NCI-H146 treated with DMSO at 0.1 percent for 48 hours (cell line): ENCODE results near the gene SYNJ2.

Experiments
- DNase-seq: peaks from one replicate; lab custom pipeline; 2025; ENCODE audit not compliant: unreplicated experiment; lab: John Stamatoyannopoulos, UW

The SYNJ2 gene

GRCh38 chr6:158040804-158041347, 59.2 kb downstream of the SYNJ2 start:
- DNase-seq, result no peak

DNA sequence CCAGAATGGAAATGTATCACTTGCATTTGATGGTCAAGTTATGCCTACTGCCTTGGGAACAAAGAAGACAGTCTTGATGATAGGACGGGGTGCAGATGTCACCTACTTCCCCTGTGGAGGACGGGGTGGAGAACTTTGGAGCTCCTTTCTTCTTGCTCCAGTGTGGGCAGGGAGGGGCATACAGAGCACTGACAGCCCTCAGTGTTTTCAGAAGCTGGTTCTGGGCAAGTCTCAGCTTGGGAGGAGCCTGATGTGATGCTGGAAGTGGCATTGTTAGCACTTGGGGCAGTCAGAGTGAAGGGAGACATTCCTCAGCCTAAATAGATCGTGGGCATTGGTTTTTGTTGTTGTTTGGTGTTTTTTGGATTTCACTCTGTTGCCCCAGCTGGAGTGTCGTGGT, 59.7 kb downstream of the SYNJ2 start:
- DNase-seq, result no peak

GRCh38 chr6:158041788-158042187, 60.1 kb downstream of the SYNJ2 start:
- DNase-seq, result no peak

- no peak for DNase-seq
Measured at GRCh38 chr6:158042245-158042798, 60.7 kb downstream of the SYNJ2 start.

- no peak for DNase-seq
Measured at GRCh38 chr6:158043008-158043407, 61.3 kb downstream of the SYNJ2 start.

GRCh38 chr6:158043586-158044524, 62.2 kb downstream of the SYNJ2 start:
- no peak for DNase-seq

DNA sequence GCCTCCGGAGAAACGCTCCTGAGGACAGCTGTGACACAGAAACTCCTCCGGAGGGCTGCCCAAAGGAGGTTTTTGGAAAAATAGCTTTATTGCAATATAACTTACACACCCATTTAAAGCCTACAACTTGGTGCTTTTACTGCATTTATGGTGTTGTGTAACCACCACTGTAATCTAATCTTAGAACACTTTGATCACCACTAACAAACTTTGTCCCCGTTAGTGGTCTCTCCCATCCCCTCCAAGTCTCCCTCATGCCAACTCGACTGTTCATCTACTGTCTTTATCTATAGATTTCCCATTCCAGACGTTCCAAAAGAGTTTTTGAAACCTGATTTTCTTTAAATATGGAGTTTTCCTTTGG, 62.8 kb downstream of the SYNJ2 start:
- DNase-seq, result no peak

- DNase-seq, result no peak
Measured at GRCh38 chr6:158046201-158047126, 64.8 kb downstream of the SYNJ2 start.

- no peak for DNase-seq
Measured at GRCh38 chr6:158047127-158047518, 65.5 kb downstream of the SYNJ2 start.

- DNase-seq, result no peak
Measured at GRCh38 chr6:158047563-158048323, 66.1 kb downstream of the SYNJ2 start.

DNA sequence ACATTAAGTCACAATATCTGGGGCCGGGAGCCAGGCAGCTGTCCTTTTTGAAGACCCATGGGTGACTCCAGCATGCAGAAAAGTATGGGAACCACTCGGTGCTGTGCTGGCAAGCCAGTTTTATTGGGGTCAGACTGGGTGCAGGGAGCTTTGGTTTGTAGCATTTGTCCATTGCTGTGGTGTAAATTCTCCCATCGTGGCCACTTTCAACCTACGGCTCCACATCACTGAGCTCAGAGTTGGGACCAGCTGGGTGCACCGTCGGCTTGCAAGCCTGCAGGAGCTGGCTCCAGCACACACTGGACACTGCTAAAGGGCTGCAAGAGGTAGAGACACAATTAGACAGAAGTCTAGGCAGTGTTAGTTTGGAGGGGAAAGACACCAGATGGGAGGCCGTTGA, 66.9 kb downstream of the SYNJ2 start:
- DNase-seq, result no peak

DNA sequence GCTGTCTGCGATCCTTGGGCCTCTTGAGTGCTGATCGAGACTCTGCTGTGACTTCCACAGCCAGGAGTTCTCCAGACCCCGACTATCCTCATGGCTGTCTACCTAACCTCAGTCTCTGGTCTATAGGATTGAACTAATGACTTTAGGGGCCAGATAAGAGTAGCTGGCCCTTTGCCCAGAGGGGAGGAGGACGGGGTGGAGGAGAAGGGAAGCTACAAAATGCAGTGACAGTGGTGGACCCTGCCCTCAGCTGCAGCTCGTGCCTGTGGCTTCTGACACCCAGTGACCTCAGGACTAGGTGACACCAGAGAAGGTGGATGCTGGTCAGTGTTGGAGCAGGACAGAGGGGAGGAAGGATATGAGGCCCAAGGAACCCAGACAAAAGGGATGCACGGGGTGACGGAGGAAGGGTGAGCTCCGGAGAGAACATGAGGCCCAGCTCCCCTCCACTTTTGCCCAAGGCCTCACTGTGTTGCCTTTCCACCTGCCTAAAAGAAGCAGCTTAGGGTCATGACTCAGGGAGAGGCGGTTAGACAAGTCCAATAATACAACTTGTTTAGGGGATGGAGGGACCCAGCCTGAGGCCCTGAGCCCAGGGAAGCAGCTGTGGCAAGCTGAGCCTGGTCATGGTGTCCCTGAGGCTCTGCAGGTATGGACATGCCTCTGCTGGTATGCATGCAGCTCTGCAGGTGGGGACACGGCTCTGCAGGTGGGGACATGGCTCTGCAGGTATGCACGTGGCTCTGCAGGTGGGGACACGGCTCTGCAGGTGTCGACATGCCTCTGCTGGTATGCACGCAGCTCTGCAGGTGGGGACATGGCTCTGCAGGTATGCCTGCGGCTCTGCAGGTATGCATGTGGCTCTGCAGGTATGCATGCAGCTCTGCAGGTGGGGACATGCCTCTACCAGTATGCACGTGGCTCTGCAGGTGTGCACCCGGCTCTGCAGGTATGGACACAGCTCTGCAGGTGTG, 67.7 kb downstream of the SYNJ2 start:
- no peak for DNase-seq

DNA sequence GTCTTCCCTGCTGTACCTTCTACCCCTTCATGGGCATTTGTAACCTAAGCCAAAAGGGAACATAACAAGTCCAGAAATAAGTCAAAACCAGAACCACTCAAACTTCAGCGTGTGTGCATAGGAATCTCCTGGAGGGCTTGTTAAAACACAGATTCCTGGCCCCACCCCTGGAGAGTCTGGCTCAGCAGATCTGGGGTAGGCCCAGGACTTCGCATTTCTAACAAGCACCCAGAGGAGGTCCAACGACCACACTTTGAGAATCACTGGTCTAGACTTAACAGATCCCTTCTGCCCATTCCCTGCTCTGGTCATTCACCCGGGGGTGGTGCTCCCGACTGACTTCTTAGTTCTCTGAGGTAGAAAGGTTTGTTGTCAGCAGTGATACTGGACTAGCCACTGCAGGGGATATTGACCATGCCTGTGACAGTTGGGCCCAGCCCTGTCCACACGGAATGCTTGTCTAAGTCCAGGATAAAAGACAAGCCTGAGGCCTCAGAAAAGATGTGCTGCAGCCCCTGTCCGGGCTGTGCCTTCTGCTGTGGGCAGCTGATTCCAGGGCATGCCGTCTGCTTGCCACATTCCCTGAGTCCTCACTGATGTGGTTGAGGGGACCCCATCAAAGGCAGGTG, 68.6 kb downstream of the SYNJ2 start:
- no peak for DNase-seq

- no peak for DNase-seq
Measured at GRCh38 chr6:158050955-158051354, 69.3 kb downstream of the SYNJ2 start.

GRCh38 chr6:158051968-158052367, 70.3 kb downstream of the SYNJ2 start:
- no peak for DNase-seq

DNA sequence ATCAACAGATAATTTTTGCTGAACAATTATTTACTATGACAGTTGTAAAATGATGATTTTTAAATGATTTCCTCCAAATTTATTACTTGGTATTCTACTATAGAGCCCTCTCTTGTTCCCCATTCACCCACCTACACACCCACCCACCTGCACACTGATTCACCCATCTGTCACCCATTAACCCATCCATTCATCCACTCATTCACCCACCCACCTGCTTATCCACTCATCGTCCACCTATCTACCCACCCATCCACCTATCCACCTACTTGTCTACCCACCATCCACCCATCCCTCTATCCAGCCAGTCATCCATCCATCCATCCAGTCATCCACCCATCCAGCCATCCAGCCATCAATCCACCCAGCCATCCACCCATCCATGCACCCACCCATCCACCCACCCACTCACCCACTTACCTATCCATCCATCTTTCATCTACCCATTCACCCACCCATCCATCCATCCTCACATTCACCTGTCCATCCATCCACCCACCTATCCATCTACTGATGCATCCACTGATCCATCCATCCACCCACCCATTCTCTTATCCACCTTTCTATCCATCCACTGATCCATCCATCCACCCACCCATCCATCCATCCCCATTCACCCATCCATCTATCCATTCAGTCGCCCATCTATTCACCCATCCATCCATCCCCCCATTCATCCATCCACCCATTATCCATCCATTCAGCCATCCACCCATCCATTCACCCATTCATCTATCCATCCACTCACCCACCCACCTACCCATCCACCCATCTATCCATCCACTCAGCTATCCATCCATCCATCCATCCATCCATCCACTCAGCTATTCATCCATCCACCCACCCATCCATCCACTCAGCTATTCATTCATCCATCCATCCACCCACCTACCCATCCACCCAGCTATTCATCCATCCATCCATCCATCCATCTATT, 72.0 kb downstream of the SYNJ2 start:
- DNase-seq, result no peak

- no peak for DNase-seq
Measured at GRCh38 chr6:158056355-158056754, 74.7 kb downstream of the SYNJ2 start.

DNA sequence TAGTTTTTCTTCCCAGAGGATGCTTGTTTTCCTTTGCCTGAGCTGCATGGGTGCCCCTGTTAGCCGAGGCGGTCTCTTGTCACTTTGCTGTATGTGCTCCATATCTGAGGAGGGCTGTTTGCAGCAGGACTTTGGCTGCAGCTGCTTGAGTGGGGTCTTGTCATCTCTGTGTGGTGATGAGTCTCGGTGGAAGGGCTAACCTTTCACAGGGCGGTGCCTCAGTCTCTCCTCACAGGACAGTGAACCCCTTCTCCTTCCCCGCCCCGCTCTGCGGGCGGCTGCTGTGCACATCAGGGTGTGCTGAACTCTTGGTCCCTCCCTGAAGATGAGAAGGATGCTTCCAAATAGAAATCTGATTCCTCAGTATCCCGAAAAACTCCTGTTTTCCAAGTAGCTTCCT, 75.1 kb downstream of the SYNJ2 start:
- DNase-seq, result no peak
